HG03025 (cell line): ENCODE data around the gene GSS.
"Not testable (repeated sequence)": the region's sequence is repeated elsewhere in the genome, so short reads cannot be mapped to it uniquely, and the experiment has no call there.

Experiments used
- ATAC-seq: cut with Tn5 transposase; IDR thresholded peaks from one replicate; pipeline ENCODE4 v1.9.1; 2021; ENCODE audit warnings: mild to moderate bottlenecking, moderate library complexity; ENCODE audit not compliant: unreplicated experiment, low FRiP score

The GSS gene

GRCh38 chr20:34916774-34917354 lies 38.7 kb downstream of the GSS start:
- ATAC-seq = no peak

GRCh38 chr20:34915749-34916455 lies 39.7 kb downstream of the GSS start:
- ATAC-seq = no peak

- no peak for ATAC-seq
Observed at GRCh38 chr20:34915131-34915530, 40.5 kb downstream of the GSS start.

GRCh38 chr20:34907616-34908469 lies 47.8 kb downstream of the GSS start:
- ATAC-seq = no peak

- no peak for ATAC-seq
Observed at GRCh38 chr20:34904202-34904621, 51.4 kb downstream of the GSS start.

GRCh38 chr20:34898731-34899130 lies 56.9 kb downstream of the GSS start:
- ATAC-seq = not testable (repeated sequence)

- not testable (repeated sequence) for ATAC-seq
Observed at GRCh38 chr20:34898129-34898528, 57.5 kb downstream of the GSS start.

GRCh38 chr20:34896086-34896621 lies 59.5 kb downstream of the GSS start:
- ATAC-seq = no peak

- no peak for ATAC-seq
Observed at GRCh38 chr20:34895465-34895864, 60.1 kb downstream of the GSS start.

- no peak for ATAC-seq
Observed at GRCh38 chr20:34894723-34895122, 60.9 kb downstream of the GSS start.

- no peak for ATAC-seq
Observed at GRCh38 chr20:34892671-34893070, 62.9 kb downstream of the GSS start.

GRCh38 chr20:34891166-34892062 lies 64.2 kb downstream of the GSS start:
- ATAC-seq = no peak

GRCh38 chr20:34888468-34888867 lies 67.1 kb downstream of the GSS start:
- no peak for ATAC-seq

- ATAC-seq = no peak
Observed at GRCh38 chr20:34887023-34887422, 68.6 kb downstream of the GSS start.

- no peak for ATAC-seq
Observed at GRCh38 chr20:34886122-34886521, 69.5 kb downstream of the GSS start.

- ATAC-seq = no peak
Observed at GRCh38 chr20:34884260-34884659, 71.3 kb downstream of the GSS start.

- ATAC-seq = no peak
Observed at GRCh38 chr20:34883809-34884208, 71.8 kb downstream of the GSS start.

- no peak for ATAC-seq
Observed at GRCh38 chr20:34883087-34883688, 72.4 kb downstream of the GSS start.

- no peak for ATAC-seq
Observed at GRCh38 chr20:34881689-34882088, 73.9 kb downstream of the GSS start.

- not testable (repeated sequence) for ATAC-seq
Observed at GRCh38 chr20:34880971-34881370, 74.6 kb downstream of the GSS start.
